Loucy (cell line): ENCODE data around the gene ZNF697.

ENCODE experiments used
- EZH2phosphoT487 ChIP-seq: fragments of 200-600 bp; IDR thresholded peaks from 2 replicates; pipeline ENCODE4 v1.6.1; 2018; ENCODE audit warnings: antibody characterized with exemption, mild to moderate bottlenecking, moderate library complexity, borderline replicate concordance
- TF ChIP-seq, protein P1 (sequence below): fragments of 200-600 bp; sonication (generic); conservative IDR thresholded peaks from 2 replicates; pipeline ENCODE4 v1.5.1; 2014; ENCODE audit warnings: mild to moderate bottlenecking, antibody characterized with exemption, low read length

DNA sequence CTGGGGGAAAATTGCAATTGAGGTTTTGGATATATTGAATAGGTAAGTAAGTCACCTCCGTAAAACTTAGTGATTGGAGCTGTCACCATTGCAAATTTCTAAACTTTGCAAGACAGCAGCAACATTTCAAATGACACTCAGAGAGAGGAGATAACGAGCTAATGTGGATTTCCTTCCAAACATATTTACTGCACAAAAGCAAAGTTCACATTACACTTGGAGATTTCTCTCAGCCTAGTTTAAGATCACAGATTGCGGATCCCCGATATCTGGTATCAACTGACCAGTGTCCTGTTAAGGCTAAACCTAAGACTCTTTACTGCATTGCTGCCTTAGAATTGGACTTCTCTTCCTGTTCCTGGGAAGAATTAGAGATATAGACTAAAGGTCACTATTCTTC, 47.5 kb downstream of the ZNF697 start:
- TF ChIP-seq, protein P1, sequence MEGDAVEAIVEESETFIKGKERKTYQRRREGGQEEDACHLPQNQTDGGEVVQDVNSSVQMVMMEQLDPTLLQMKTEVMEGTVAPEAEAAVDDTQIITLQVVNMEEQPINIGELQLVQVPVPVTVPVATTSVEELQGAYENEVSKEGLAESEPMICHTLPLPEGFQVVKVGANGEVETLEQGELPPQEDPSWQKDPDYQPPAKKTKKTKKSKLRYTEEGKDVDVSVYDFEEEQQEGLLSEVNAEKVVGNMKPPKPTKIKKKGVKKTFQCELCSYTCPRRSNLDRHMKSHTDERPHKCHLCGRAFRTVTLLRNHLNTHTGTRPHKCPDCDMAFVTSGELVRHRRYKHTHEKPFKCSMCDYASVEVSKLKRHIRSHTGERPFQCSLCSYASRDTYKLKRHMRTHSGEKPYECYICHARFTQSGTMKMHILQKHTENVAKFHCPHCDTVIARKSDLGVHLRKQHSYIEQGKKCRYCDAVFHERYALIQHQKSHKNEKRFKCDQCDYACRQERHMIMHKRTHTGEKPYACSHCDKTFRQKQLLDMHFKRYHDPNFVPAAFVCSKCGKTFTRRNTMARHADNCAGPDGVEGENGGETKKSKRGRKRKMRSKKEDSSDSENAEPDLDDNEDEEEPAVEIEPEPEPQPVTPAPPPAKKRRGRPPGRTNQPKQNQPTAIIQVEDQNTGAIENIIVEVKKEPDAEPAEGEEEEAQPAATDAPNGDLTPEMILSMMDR, result no peak
- no peak for TF ChIP-seq EZH2phosphoT487
